ENCODE results near the gene CEP131. TPM values are rescaled to one million over a fixed set of nuclear protein-coding genes. Genes with fewer than 3 reads are reported as not detected.

The CEP131 gene
- total RNA-seq, 1 donor from 2014 or later, result 26.8 TPM

- H3K4me3 Mint-ChIP-seq, result no peak overlapping the region
- TF ChIP-seq, protein P1, sequence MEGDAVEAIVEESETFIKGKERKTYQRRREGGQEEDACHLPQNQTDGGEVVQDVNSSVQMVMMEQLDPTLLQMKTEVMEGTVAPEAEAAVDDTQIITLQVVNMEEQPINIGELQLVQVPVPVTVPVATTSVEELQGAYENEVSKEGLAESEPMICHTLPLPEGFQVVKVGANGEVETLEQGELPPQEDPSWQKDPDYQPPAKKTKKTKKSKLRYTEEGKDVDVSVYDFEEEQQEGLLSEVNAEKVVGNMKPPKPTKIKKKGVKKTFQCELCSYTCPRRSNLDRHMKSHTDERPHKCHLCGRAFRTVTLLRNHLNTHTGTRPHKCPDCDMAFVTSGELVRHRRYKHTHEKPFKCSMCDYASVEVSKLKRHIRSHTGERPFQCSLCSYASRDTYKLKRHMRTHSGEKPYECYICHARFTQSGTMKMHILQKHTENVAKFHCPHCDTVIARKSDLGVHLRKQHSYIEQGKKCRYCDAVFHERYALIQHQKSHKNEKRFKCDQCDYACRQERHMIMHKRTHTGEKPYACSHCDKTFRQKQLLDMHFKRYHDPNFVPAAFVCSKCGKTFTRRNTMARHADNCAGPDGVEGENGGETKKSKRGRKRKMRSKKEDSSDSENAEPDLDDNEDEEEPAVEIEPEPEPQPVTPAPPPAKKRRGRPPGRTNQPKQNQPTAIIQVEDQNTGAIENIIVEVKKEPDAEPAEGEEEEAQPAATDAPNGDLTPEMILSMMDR (conservative IDR thresholded peaks at IDR 0.05), result no peak
- H3K4me1 Mint-ChIP-seq (ENCODE audit: unreplicated experiment), result peaks cover 17% of the 10 kb centered on the region
These were observed 28.4 kb upstream of the CEP131 start for GRCh38 chr17:81251094-81251708.

GRCh38 chr17:81250286-81251093 is 27.7 kb upstream of the CEP131 start:
- TF ChIP-seq, protein P1 (conservative IDR thresholded peaks at IDR 0.05), result no peak
- Mint-ChIP-seq H3K4me1 (ENCODE audit: unreplicated experiment) (peaks cover 17% of the 10 kb centered on the region), H3K27me3 (no peaks in the 10 kb centered on the region), H3K9me3 (no peaks in the 10 kb centered on the region), H3K4me3 (no peak overlapping the region), H3K36me3 (peaks cover 5% of the 10 kb centered on the region), H3K27ac (no peak overlapping the region)
- DNase-seq (ENCODE audit: extremely low spot score, unreplicated experiment), result no peak

More at GRCh38 chr17:81251094-81251708, 28.4 kb upstream of the CEP131 start:
- Mint-ChIP-seq H3K36me3 (peaks cover 5% of the 10 kb centered on the region), H3K27ac (no peak overlapping the region), H3K9me3 (no peaks in the 10 kb centered on the region), H3K27me3 (no peaks in the 10 kb centered on the region)
- DNase-seq (ENCODE audit: extremely low spot score, unreplicated experiment), result no peak

GRCh38 chr17:81249223-81250040 is 26.7 kb upstream of the CEP131 start:
- Mint-ChIP-seq H3K27ac (no peak overlapping the region), H3K27me3 (no peaks in the 10 kb centered on the region), H3K4me3 (no peak overlapping the region), H3K9me3 (no peaks in the 10 kb centered on the region), H3K36me3 (peaks cover 5% of the 10 kb centered on the region), H3K4me1 (ENCODE audit: unreplicated experiment) (peaks cover 8% of the 10 kb centered on the region)
- TF ChIP-seq, protein P1 (conservative IDR thresholded peaks at IDR 0.05), result no peak
- no peak for DNase-seq (ENCODE audit: extremely low spot score, unreplicated experiment)

GRCh38 chr17:81248649-81249048 is 25.9 kb upstream of the CEP131 start:
- Mint-ChIP-seq H3K4me1 (ENCODE audit: unreplicated experiment) (peaks cover 7% of the 10 kb centered on the region), H3K9me3 (no peaks in the 10 kb centered on the region), H3K36me3 (peaks cover 5% of the 10 kb centered on the region), H3K4me3 (no peak overlapping the region), H3K27me3 (no peaks in the 10 kb centered on the region), H3K27ac (no peak overlapping the region)
- TF ChIP-seq, protein P1 (conservative IDR thresholded peaks at IDR 0.05), result no peak
- DNase-seq (ENCODE audit: extremely low spot score, unreplicated experiment), result no peak

- TF ChIP-seq, protein P1 (conservative IDR thresholded peaks at IDR 0.05), result no peak
- no peak overlapping the region for H3K4me3 Mint-ChIP-seq
- H3K27me3 Mint-ChIP-seq, result no peaks in the 10 kb centered on the region
- no peak for DNase-seq (ENCODE audit: extremely low spot score, unreplicated experiment)
- H3K27ac Mint-ChIP-seq, result no peak overlapping the region
- H3K36me3 Mint-ChIP-seq, result no peaks in the 10 kb centered on the region
- H3K4me1 Mint-ChIP-seq (ENCODE audit: unreplicated experiment), result no peaks in the 10 kb centered on the region
- H3K9me3 Mint-ChIP-seq, result no peaks in the 10 kb centered on the region
These were observed 24.7 kb upstream of the CEP131 start for GRCh38 chr17:81247339-81247990.

Measured in type B pancreatic cell (in vitro differentiated cells).